Central memory CD8-positive, alpha-beta T cell (primary cell): Measurements from ENCODE around the gene CAMK2B.

Experiments used
- ATAC-seq: fragments of 150-1000 bp; cut with Tn5 transposase; replicated peaks from 2 replicates; pipeline ENCODE4 v1.10.0; 2022; ENCODE audit warnings: mild to moderate bottlenecking, moderate FRiP score, moderate number of reproducible peaks; ENCODE audit not compliant: poor library complexity, severe bottlenecking; ENCODE audit errors: extremely low read depth
- DNase-seq, 2 donors: peaks; one replicate each; pipeline ENCODE4 v3.0.0; 2021; ENCODE audit warnings: low spot score in 2 of 2
- H3K27ac Mint-ChIP-seq: one replicate; pipeline ENCODE4 v1.8.0; 2022; ENCODE audit warnings: low read depth, mild to moderate bottlenecking, moderate library complexity, mixed read lengths
- H3K27me3 Mint-ChIP-seq: one replicate; pipeline ENCODE4 v1.8.0; 2022; ENCODE audit warnings: mixed read lengths
- H3K36me3 Mint-ChIP-seq: one replicate; pipeline ENCODE4 v1.8.0; 2022; ENCODE audit warnings: mild to moderate bottlenecking, moderate library complexity, mixed read lengths; ENCODE audit not compliant: insufficient read depth
- H3K4me1 Mint-ChIP-seq: one replicate; pipeline ENCODE4 v1.8.0; 2022; ENCODE audit warnings: mixed read lengths
- H3K4me3 Mint-ChIP-seq: one replicate; pipeline ENCODE4 v1.8.0; 2022; ENCODE audit warnings: mild to moderate bottlenecking, moderate library complexity, mixed read lengths
- H3K9me3 Mint-ChIP-seq: one replicate; pipeline ENCODE4 v1.8.0; 2022; ENCODE audit warnings: mixed read lengths

The CAMK2B gene

DNA sequence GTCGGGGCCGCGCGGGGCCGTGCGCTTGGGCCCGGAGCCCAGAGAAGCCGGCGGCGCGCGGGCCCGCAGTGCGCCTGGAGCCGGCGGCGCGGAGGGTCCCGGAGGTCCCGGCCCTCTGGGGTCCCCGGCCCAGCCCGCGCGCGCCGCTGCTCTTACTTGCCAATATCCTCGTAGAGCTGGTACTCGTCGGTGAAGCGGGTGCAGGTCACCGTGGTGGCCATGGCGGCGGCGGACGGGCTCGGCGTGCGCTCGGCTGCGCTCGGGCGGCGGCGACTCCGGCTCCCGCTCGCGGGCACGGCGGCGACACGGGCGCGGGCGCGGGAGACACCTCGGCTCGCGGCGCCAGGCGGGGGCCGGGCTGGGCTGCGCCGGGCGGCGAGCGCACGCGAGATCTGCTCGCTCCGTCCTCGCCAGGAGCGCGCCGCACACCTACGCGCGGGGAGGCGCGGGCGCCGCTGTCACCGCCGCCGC is at the start of gene CAMK2B:
TSS of gene CAMK2B (minus strand) at position 394 of the 471 bp plus-strand sequence. CDS start at position 221, 173 bp downstream.
- ATAC-seq (no peak), DNase-seq (no peak)
- no peak within 1 kb of the TSS for H3K27ac Mint-ChIP-seq

DNA sequence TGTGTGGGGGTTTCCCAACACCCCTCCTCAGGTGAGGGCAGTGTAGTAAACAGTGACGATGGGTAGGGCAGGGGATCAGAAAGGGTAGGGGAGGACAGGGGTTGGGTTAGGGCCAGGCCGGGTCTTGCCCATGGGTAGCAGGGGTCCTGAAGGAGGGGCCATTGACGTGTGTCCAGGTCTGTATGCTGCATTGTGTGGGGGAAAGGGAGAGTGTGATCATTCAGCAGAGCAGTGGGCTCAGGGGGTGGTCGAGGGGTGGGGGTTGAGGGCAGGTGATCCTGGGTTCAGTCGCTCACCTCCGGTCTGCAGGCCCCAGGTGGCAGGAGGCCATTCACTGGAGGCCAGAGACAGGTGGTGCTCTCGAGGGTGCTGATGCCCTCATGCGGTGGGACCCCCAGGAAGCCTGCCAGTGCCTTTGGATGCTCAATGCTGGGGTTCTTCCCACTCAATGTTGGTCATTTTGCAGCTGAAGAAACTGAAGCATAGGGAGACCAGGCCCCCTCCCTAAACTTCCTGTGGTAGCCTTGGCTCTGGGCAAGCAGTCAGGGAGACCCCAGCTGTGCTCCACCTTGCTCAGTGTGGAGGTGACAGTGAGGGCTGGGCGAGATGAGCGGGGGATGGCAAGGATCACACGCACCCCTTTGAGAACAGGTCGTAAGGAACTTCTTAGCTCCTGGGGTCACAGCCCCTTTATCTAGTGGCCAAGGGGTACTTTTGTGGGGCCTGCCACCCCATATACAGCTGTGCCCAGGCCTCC is 48.8 kb upstream of the CAMK2B start:
- no peak overlapping the region for H3K27ac Mint-ChIP-seq
- H3K36me3 Mint-ChIP-seq = peaks cover 10% of the 10 kb centered on the region
- no peak overlapping the region for H3K4me3 Mint-ChIP-seq
- H3K9me3 Mint-ChIP-seq = no peaks in the 10 kb centered on the region
- H3K27me3 Mint-ChIP-seq = peaks cover 15% of the 10 kb centered on the region
- ATAC-seq = no peak
- no peak for DNase-seq
- H3K4me1 Mint-ChIP-seq = peaks cover 16% of the 10 kb centered on the region

More for the DNA sequence above, at the start of gene CAMK2B:
- H3K4me1 Mint-ChIP-seq = peaks cover 6% of the 10 kb centered on the region
- no peaks in the 10 kb centered on the region for H3K9me3 Mint-ChIP-seq
- peaks cover 3% of the 10 kb centered on the region for H3K36me3 Mint-ChIP-seq
- peak within 1 kb of the TSS; percentile 66 for H3K4me3 Mint-ChIP-seq
- H3K27me3 Mint-ChIP-seq = peaks cover 55% of the 10 kb centered on the region

DNA sequence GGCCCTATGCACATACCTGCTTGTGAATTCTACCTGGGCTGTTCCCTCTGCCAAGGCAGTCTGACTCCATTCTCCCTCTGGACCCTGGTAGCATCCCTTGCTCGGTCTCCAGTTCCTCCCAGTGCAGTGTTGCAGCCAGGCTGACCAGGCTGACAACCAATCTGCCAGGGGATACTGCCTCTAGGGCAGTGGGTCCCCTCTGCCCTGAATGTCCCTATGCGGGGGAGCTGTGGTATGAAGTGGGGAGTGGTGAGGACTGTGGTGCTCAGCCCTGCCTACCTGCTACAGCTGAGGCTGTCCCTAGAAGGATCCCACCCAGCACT is 48.0 kb upstream of the CAMK2B start:
- Mint-ChIP-seq H3K27me3 (peaks cover 22% of the 10 kb centered on the region), H3K4me1 (peaks cover 20% of the 10 kb centered on the region), H3K27ac (no peak overlapping the region), H3K4me3 (no peak overlapping the region), H3K36me3 (peaks cover 7% of the 10 kb centered on the region), H3K9me3 (no peaks in the 10 kb centered on the region)
- DNase-seq (no peak), ATAC-seq (no peak)

DNA sequence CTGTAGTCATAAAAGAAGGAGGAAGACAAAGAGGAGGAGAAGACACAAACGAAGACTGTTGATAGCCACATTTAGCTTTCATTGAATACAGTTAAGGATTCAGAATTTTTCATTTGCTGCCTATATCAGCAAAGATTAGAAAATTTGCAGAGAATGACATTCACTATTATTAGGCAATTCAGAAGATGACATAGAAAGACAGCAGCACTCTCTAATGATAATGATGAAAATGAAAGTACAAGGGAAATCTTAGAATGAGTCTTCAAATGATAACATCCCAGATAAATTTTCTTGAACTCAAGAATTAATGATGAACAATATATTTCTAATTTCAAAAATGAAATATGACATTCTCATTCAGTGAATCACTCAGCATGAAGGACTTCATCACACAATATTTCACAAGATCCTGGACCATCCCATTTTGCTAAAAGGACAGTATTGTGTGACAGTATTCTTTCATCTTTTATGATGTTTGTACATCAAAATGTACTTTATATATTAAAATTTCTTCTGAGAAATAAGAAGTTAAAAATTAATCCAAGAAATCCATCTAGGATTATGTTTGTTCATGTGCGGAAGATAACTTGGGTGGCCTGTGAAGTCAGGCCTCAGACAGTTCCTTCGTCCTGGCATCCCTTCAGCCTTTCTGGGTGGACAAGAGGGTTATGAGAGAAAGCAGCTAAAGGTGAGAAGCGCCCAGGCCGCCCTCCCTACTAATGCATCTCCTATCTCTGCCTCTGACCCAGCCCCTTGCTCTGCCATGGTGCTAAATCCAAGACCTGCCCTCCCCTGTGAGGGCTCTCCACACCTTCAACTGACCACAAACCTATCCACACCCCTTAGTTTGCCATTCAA is 47.4 kb upstream of the CAMK2B start:
- Mint-ChIP-seq H3K27ac (no peak overlapping the region), H3K9me3 (no peaks in the 10 kb centered on the region), H3K27me3 (peaks cover 28% of the 10 kb centered on the region)

DNA sequence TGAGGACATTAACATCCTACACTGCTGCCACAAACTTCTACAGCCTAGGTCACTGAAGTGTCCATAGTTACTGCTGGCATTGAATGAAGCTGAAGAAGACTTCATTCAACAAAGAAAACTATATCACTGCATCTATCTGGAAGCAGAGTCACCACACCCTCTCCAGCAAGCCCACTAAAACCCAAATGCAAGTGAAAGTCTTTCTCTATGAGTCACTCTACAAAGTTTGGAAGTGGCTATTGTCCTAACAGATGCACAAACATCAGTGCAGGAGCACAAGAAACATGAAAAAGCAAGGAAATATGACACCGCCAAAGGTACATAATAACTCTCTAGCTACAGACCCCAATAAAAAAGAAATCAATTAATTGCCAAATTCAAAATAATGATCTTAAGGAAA is 43.5 kb upstream of the CAMK2B start:
- H3K36me3 Mint-ChIP-seq = peaks cover 6% of the 10 kb centered on the region
- H3K4me1 Mint-ChIP-seq = peaks cover 10% of the 10 kb centered on the region
- no peaks in the 10 kb centered on the region for H3K9me3 Mint-ChIP-seq
- no peak overlapping the region for H3K4me3 Mint-ChIP-seq
- DNase-seq (no peak), ATAC-seq (no peak)
- H3K27ac Mint-ChIP-seq = no peak overlapping the region
- H3K27me3 Mint-ChIP-seq = peaks cover 45% of the 10 kb centered on the region

More for the DNA sequence above, 47.4 kb upstream of the CAMK2B start:
- Mint-ChIP-seq H3K4me3 (no peak overlapping the region), H3K4me1 (peaks cover 17% of the 10 kb centered on the region), H3K36me3 (peaks cover 9% of the 10 kb centered on the region)
- ATAC-seq (no peak), DNase-seq (no peak)

DNA sequence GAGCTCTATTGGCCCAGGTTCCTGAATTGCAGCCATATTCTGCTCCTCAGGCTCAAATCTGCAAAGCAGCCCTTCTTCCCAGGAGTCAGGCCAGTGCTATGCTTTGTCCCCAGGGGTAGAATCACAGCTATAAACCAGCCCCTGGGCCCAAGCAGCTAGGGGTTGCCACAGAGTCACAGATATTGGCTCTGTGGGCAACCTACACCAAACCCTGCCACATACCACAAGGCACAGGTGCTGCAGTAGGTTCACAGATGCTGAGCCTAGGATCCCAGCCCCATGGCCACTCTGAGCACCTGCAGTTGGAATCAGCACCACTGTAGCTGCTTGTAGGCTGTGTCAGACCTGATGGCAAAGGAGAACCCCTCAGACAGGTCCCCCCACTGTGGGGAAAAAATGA is 43.1 kb upstream of the CAMK2B start:
- Mint-ChIP-seq H3K27ac (no peak overlapping the region), H3K4me3 (no peak overlapping the region), H3K9me3 (no peaks in the 10 kb centered on the region), H3K4me1 (peaks cover 10% of the 10 kb centered on the region), H3K27me3 (peaks cover 50% of the 10 kb centered on the region), H3K36me3 (peaks cover 3% of the 10 kb centered on the region)
- DNase-seq = no peak
- ATAC-seq = no peak

DNA sequence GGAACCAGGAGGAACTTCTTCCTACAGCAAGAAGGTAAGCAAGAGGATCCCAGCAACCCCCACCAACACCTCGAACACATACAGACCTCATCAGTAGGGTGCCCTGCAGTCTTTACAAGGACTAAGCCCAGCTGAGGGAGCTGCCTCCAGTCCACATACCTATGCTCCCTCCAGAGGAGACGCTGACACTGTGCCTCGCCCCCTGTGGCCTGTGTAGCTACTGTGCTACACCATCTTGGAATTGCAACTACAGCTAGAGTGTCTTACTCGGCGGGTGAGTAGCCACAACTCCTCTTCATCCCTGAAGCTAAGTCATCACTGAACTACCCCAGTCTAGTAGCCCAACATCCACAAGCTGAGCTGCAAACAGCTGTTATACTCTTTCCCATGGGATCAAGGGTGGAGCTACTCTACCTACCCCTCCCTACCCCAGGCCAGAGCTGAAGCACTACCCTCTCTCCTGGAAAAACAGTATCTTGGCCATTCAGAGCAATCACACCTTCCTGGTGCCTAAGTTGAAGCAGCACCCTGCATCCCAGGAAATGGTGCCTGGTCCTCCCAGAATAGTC is 42.2 kb upstream of the CAMK2B start:
- no peak for DNase-seq
- Mint-ChIP-seq H3K27me3 (peaks cover 59% of the 10 kb centered on the region), H3K9me3 (no peaks in the 10 kb centered on the region), H3K4me1 (peaks cover 10% of the 10 kb centered on the region), H3K4me3 (no peak overlapping the region), H3K27ac (no peak overlapping the region), H3K36me3 (peaks cover 3% of the 10 kb centered on the region)
- no peak for ATAC-seq

DNA sequence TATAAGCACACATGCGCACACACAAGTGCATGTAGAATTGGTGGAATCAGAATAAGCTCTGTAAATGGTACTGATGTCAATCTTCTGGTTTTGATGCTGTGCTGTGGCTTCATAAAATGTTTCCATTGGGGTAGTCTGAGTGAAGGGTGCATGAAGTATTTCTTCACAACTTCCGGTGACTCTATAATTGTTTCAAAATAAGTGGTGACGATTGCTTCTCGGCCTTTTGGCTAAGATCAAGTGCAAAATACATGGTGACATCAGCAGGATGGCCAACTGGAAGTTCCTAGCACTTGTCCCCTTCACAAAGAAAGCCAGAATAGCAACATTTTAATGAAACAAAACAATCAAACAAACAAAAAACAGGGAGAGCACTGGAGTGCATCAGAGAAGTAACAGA is 41.6 kb upstream of the CAMK2B start:
- DNase-seq (no peak), ATAC-seq (no peak)
- H3K4me3 Mint-ChIP-seq = no peak overlapping the region
- peaks cover 3% of the 10 kb centered on the region for H3K36me3 Mint-ChIP-seq
- H3K27me3 Mint-ChIP-seq = peaks cover 64% of the 10 kb centered on the region
- no peak overlapping the region for H3K27ac Mint-ChIP-seq
- H3K9me3 Mint-ChIP-seq = no peaks in the 10 kb centered on the region
- H3K4me1 Mint-ChIP-seq = peaks cover 10% of the 10 kb centered on the region

DNA sequence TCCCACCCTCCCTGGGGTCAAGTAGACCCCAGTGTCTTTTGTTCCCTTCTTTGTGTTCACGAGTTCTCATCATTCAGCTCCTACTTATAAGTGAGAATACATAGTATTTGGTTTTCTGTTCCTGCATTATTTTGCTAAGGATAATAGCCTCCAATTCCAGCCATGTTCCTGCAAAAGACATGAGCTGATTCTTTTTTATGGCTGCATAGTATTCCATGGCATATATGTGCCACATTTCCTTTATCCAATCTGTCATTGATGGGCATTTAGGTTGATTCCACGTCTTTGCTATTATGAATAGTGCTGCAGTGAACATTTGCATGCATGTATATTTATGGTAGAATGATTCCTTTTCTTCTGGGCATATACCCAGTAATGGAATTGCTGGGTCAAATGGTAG is 28.3 kb upstream of the CAMK2B start:
- peaks cover 76% of the 10 kb centered on the region for H3K27me3 Mint-ChIP-seq
- ATAC-seq (no peak), DNase-seq (no peak)
- H3K4me3 Mint-ChIP-seq = no peak overlapping the region
- no peak overlapping the region for H3K27ac Mint-ChIP-seq
- no peaks in the 10 kb centered on the region for H3K4me1 Mint-ChIP-seq
- H3K36me3 Mint-ChIP-seq = peaks cover 2% of the 10 kb centered on the region
- H3K9me3 Mint-ChIP-seq = no peaks in the 10 kb centered on the region

DNA sequence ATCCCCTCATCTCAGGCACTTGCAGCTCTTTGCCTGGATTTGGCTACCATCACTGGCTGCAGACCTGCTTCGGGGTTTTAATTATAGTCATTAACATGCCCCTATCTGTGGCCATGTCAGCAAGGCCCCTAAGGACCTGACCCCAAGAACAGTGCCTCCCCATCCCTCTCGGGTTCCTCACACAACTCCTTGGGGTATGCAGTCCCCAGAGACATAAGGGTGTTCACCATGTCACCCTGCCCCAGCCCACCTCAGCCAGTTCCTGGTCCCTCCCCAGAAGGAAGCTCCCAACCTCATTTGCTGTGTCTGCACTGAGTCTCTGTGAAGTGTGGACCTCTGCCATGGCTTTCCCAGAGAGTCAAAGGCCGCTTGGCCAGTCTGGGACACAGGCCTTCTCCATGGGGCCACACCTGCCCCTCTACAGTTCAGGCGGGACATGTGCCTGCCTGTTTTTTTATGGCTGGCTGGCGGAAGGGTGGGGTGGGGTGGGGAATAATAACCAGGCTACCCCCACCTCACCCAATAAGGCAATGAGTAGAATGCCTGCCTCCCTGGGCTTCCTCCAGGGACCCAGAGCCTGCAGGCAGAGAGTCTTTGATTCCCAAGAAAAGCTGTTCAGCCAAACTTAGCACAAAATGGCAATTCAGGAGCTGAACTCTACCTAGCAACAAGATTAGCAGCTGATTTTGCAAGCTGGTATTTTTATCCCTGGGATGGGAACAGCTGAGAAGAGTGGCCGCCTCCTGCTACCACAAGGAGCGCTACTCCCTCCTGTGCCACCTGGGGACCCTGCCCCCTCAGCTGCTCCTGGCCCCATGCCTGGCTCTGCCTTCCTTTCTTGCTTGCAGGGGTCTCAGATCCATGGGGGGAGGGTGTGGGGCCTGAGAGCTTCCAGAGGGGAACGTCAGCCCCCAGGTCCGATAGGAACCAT is 23.7 kb upstream of the CAMK2B start:
- Mint-ChIP-seq H3K27me3 (peaks cover 70% of the 10 kb centered on the region), H3K36me3 (peaks cover 2% of the 10 kb centered on the region), H3K27ac (no peak overlapping the region), H3K4me1 (no peaks in the 10 kb centered on the region), H3K4me3 (no peak overlapping the region), H3K9me3 (no peaks in the 10 kb centered on the region)
- DNase-seq = no peak
- ATAC-seq = no peak

DNA sequence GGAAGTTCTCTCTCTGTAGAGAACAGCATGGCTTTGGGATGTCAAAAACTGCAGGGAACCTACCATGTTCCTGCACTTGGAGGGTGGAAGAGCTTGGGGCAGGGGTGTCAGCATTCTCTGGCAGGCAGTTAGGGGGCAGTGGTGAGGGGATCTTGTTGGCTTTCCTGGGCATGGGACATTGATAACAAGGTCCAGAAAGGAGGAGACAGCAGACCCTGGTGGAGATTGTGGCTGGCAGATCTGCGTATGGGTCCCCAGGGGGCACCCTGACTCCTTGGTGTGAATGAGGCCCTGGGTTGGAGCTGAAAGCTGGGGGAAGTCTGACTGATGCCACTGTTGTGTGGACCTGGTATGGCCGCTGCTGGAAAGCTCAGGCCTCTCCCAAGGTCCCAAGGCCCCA is 22.9 kb upstream of the CAMK2B start:
- H3K9me3 Mint-ChIP-seq = no peaks in the 10 kb centered on the region
- DNase-seq (no peak), ATAC-seq (no peak)
- H3K4me1 Mint-ChIP-seq = no peaks in the 10 kb centered on the region
- H3K27ac Mint-ChIP-seq = no peak overlapping the region
- peaks cover 64% of the 10 kb centered on the region for H3K27me3 Mint-ChIP-seq
- no peaks in the 10 kb centered on the region for H3K36me3 Mint-ChIP-seq
- no peak overlapping the region for H3K4me3 Mint-ChIP-seq

DNA sequence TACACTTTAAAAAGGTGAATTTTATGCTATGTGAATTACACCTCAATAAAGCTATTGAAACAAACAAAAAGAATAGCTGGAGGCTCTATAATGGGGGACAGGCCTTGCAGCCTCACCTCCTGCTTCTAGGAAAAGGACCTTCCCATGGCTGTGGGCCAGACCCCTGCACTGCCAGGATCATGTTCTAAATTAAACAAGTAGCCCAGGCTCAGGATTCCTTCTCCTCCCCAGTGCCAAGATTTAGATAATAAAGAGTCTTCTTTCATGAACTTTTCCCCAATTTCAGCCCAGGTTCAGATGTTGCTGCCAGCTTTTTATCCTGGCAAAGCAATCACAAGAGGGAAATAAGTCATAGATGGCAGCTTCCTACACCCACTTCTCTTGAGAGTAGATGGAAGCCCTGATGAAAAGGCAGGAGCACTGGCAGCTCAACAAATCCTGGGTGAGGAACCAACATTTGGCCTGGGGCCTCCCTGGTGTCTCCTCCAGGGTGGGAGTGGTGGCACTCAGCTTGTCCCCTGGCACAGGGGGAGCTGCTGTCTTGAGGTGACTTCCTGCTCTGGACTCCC is 22.2 kb upstream of the CAMK2B start:
- H3K36me3 Mint-ChIP-seq = no peaks in the 10 kb centered on the region
- no peak for ATAC-seq

More for the DNA sequence above, 22.2 kb upstream of the CAMK2B start:
- no peaks in the 10 kb centered on the region for H3K9me3 Mint-ChIP-seq
- DNase-seq = no peak
- H3K27me3 Mint-ChIP-seq = peaks cover 64% of the 10 kb centered on the region
- H3K27ac Mint-ChIP-seq = no peak overlapping the region
- no peak overlapping the region for H3K4me3 Mint-ChIP-seq
- no peaks in the 10 kb centered on the region for H3K4me1 Mint-ChIP-seq
